Thyroid gland (tissue), 4 donors: ENCODE results near the gene MESP1. TPM values are rescaled to one million over a fixed set of nuclear protein-coding genes. Genes with fewer than 3 reads are reported as not detected.
A peak's percentile ranks its signal among the peaks of the same experiment; 100 is the strongest.

ENCODE experiments used
- DNase-seq, 2 donors: peaks; one replicate each; pipeline ENCODE4 v3.0.0-alpha.2; 2019
- H3K27ac ChIP-seq, 3 donors: fragments of 200-600 bp; sonication (generic); 1 replicate in 2 of 3; 2 replicates in 1 of 3; pipeline ENCODE4 v1.5.1; 2016 to 2019; ENCODE audit warnings: mild to moderate bottlenecking in 1 of 3, moderate library complexity in 1 of 3
- H3K27me3 ChIP-seq: fragments of 200-600 bp; sonication (generic); one replicate; pipeline ENCODE4 v1.5.1; 2019
- H3K36me3 ChIP-seq, 2 donors: fragments of 200-600 bp; sonication (generic); one replicate each; pipeline ENCODE4 v1.5.1; 2016 to 2019
- H3K4me1 ChIP-seq, 2 donors: fragments of 200-600 bp; sonication (generic); one replicate each; pipeline ENCODE4 v1.5.1; 2017 to 2019
- H3K4me3 ChIP-seq, 3 donors: fragments of 200-600 bp; sonication (generic); replicated peaks in 1 of 3; 1 replicate in 2 of 3; 2 replicates in 1 of 3; pipeline ENCODE4 v1.5.1; 2016; ENCODE audit warnings: mild to moderate bottlenecking in 1 of 3
- H3K9me3 ChIP-seq: fragments of 200-600 bp; sonication (generic); one replicate; pipeline ENCODE4 v1.5.1; 2017
- CTCF ChIP-seq, 6 experiments: fragments of 200-600 bp in 3 of 6; fragments of 450-650 bp in 3 of 6; sonication (generic) in 3 of 6; IDR thresholded peaks; one replicate each; pipeline ENCODE4 v1.5.1; 2016 to 2019; ENCODE audit warnings: antibody characterized with exemption in 6 of 6, mild to moderate bottlenecking in 2 of 6, inconsistent platforms in 1 of 6, moderate library complexity in 1 of 6
- POLR2A ChIP-seq, 2 donors: fragments of 450-650 bp; IDR thresholded peaks; one replicate each; pipeline ENCODE4 v1.6.1; 2017; ENCODE audit warnings: antibody characterized with exemption in 2 of 2, mild to moderate bottlenecking in 2 of 2, moderate library complexity in 1 of 2
- WGBS, 2 donors: methylation state at CpG; one replicate each; pipeline ENCODE4 v1.1.5; 2017; 5-methylcytosine and 5-hydroxymethylcytosine counted together
- intact Hi-C: fragments of 100-400 bp; cut with DNase I; formaldehyde crosslinking; loops from one replicate; pipeline ENCODE4 v1.15.1; 2023
- total RNA-seq, 4 donors: library from RNA; depleted of rRNA; stranded (reverse); fragments of >200 nt; gene quantifications; one replicate each; pipeline ENCODE4 v1.2.3, GENCODE V29; 2016

MESP1 gene
- total RNA-seq, 4 donors from 2014 or later: 1.9 to 2.6 (median 2.1) TPM; not detected in 1

- no peak overlapping the region for H3K27ac ChIP-seq
- H3K36me3 ChIP-seq: no peaks in the 10 kb centered on the region
- no peaks in the 10 kb centered on the region for H3K4me1 ChIP-seq
- intact Hi-C loops: loop anchor here (5.0 to 10.0 kb wide), 2 partner anchors 116 to 324 kb away; no protein-coding TSS in a partner anchor
- H3K27me3 ChIP-seq: no peaks in the 10 kb centered on the region
- 59 to 65% methylated on average over 15 to 18 of the region's 18 CpGs for WGBS, 2 donors
- no peak overlapping the region for H3K4me3 ChIP-seq
- peak; percentile 35 to 45 for DNase-seq
- H3K9me3 ChIP-seq: no peaks in the 10 kb centered on the region
- TF ChIP-seq CTCF (IDR thresholded peaks at IDR 0.05): no peak
- no peak for TF ChIP-seq POLR2A (IDR thresholded peaks at IDR 0.05)
Measured at GRCh38 chr15:89761009-89761831, 10.2 kb upstream of the MESP1 start.

DNA sequence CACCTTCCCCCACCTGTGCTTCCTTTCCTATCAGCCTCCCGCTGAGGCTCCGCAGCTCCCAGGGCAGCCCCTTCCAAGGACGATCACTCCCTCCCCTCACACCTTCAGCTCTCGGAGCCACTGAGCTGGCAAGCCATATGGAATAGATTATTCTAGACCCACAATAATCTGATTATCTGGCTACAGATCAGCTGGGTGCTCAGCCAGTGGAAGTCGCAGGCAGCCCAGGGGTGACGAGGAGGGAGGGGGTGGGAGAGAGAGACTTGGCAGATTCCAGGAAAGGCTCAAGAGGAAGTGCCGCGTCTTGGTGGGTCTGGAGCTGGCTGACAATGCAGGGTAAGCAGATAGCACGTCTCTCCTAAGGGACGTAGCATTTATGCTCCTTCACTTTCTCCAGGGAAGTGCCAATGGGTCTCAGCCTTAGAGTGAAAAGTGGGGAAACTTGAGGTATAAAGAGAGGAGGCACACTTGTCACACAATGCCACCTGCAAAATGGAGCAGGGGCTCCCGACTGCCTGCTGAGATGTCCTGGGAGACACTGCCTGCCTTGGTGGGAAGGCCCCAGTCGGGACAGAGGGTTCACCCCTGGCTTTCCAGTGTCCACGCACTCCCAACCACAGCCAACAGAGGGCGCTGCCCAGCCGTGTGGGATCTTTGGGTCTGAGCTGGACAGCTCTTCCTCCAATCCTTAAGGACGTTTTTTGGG, 9.4 kb upstream of the MESP1 start:
- H3K4me3 ChIP-seq: no peak overlapping the region
- H3K27me3 ChIP-seq: no peaks in the 10 kb centered on the region
- no peaks in the 10 kb centered on the region for H3K9me3 ChIP-seq
- intact Hi-C loops: loop anchor here (5.0 to 10.0 kb wide), 2 partner anchors 117 to 324 kb away; no protein-coding TSS in a partner anchor
- 38 to 42% methylated on average over 13 to 16 of the region's 16 CpGs for WGBS, 2 donors
- H3K27ac ChIP-seq: no peak overlapping the region
- H3K4me1 ChIP-seq: peaks cover 0 to 2% of the 10 kb centered on the region in 2 donors
- no peaks in the 10 kb centered on the region for H3K36me3 ChIP-seq
- peak; percentile 74 to 84 for DNase-seq
- TF ChIP-seq POLR2A (IDR thresholded peaks at IDR 0.05) (no peak), CTCF (IDR thresholded peaks at IDR 0.05) (peak; percentile 85 to 97 (median 90))

DNA sequence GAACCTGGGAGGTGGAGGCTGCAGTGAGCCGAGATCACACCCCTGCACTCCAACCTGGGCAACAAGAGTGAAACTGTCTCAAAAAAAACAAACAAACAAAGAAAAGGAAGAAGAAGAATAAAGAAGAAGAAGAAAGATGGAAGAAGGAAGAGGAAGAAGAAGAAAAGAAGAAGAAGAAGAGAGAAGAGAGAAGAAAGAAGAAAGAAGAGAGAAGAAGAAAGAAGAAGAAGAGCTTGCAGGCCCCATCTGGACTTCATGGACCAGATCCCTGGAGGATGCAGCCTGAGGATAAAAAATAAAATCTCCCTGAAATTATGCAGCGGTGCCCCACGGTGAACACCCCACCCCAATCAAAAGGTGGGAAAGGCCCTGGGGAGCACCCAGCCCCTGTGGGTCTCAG, 8.8 kb upstream of the MESP1 start:
- Histone ChIP-seq H3K36me3 (no peaks in the 10 kb centered on the region), H3K27ac (no peak overlapping the region), H3K4me1 (peaks cover 0 to 8% of the 10 kb centered on the region in 2 donors), H3K9me3 (no peaks in the 10 kb centered on the region), H3K27me3 (no peaks in the 10 kb centered on the region), H3K4me3 (no peak overlapping the region)
- TF ChIP-seq POLR2A (IDR thresholded peaks at IDR 0.05): no peak
- no peak for TF ChIP-seq CTCF (IDR thresholded peaks at IDR 0.05)
- WGBS, 2 donors: 82 to 86% methylated on average over 3 of the region's 3 CpGs
- intact Hi-C loops: loop anchor here (5.0 to 10.0 kb wide), 2 partner anchors 117 to 325 kb away; no protein-coding TSS in a partner anchor
- no peak for DNase-seq

GRCh38 chr15:89758981-89759380, 7.9 kb upstream of the MESP1 start:
- no peak overlapping the region for H3K27ac ChIP-seq
- intact Hi-C loops: no loop called here
- WGBS, 2 donors: 83 to 89% methylated on average over 7 to 8 of the region's 8 CpGs
- no peaks in the 10 kb centered on the region for H3K36me3 ChIP-seq
- H3K27me3 ChIP-seq: no peaks in the 10 kb centered on the region
- H3K4me3 ChIP-seq: no peak overlapping the region
- no peak for TF ChIP-seq CTCF (IDR thresholded peaks at IDR 0.05)
- no peak for TF ChIP-seq POLR2A (IDR thresholded peaks at IDR 0.05)
- DNase-seq: no peak
- H3K4me1 ChIP-seq: peaks cover 0 to 8% of the 10 kb centered on the region in 2 donors
- no peaks in the 10 kb centered on the region for H3K9me3 ChIP-seq
